C4-2B (cell line): ENCODE data around the gene PVALEF.

ENCODE experiments used
- H3K27ac ChIP-seq: fragments of 450-650 bp; 2 replicates; pipeline ENCODE4 v1.5.1; 2017
- ZFX ChIP-seq: fragments of 450-650 bp; IDR thresholded peaks from 2 replicates; pipeline ENCODE4 v1.6.1; 2017
- TF ChIP-seq, protein P1 (sequence below): fragments of 450-650 bp; conservative IDR thresholded peaks from 2 replicates; pipeline ENCODE4 v1.5.1; 2017; ENCODE audit warnings: mild to moderate bottlenecking

PVALEF gene

DNA sequence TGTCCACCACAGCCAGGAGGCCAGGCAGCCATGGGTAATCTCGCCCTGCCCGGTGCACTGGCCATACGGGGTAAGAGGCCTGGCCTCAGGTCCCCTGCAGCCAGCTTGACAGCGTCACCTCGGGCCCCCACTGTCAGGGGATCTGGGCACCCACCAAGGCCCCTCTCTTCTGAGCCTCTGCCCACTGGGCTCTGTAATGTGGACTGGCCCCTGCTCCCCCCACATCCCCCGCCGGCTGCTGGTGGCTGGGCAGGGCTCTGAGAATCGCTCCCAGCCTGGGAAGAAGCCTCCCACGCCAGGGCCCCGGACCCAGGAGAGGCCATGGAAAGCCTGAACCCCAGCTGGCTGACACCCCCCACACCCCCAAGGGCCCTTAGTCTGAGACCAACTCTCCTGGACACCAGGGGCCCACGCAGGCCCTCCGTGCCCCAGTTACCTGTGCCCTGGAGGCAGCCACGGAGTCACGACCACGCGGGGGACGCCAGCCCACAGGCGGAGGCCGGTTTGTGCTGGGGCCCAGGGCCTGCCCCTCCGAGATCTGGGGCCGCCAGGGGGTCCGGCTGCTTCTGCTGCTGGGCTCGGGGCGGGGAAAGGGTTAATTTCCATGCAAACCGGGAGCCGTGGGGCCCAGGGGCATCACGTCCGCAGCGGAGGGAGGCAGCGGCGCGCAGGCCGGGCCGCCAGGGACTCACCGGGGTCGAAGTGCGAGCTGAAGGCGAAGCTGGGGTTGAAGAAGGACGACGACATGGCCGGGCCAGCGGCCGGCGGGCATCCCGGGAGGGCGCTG is at the start of gene PVALEF:
Gene PVALEF (plus strand): TSS at position 262 of the 787 bp plus-strand sequence. CDS start 15,720 bp downstream, outside the sequence.
- TF ChIP-seq ZFX, result no peak
- TF ChIP-seq, protein P1, sequence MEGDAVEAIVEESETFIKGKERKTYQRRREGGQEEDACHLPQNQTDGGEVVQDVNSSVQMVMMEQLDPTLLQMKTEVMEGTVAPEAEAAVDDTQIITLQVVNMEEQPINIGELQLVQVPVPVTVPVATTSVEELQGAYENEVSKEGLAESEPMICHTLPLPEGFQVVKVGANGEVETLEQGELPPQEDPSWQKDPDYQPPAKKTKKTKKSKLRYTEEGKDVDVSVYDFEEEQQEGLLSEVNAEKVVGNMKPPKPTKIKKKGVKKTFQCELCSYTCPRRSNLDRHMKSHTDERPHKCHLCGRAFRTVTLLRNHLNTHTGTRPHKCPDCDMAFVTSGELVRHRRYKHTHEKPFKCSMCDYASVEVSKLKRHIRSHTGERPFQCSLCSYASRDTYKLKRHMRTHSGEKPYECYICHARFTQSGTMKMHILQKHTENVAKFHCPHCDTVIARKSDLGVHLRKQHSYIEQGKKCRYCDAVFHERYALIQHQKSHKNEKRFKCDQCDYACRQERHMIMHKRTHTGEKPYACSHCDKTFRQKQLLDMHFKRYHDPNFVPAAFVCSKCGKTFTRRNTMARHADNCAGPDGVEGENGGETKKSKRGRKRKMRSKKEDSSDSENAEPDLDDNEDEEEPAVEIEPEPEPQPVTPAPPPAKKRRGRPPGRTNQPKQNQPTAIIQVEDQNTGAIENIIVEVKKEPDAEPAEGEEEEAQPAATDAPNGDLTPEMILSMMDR, result no peak
- no peak within 1 kb of the TSS for H3K27ac ChIP-seq

DNA sequence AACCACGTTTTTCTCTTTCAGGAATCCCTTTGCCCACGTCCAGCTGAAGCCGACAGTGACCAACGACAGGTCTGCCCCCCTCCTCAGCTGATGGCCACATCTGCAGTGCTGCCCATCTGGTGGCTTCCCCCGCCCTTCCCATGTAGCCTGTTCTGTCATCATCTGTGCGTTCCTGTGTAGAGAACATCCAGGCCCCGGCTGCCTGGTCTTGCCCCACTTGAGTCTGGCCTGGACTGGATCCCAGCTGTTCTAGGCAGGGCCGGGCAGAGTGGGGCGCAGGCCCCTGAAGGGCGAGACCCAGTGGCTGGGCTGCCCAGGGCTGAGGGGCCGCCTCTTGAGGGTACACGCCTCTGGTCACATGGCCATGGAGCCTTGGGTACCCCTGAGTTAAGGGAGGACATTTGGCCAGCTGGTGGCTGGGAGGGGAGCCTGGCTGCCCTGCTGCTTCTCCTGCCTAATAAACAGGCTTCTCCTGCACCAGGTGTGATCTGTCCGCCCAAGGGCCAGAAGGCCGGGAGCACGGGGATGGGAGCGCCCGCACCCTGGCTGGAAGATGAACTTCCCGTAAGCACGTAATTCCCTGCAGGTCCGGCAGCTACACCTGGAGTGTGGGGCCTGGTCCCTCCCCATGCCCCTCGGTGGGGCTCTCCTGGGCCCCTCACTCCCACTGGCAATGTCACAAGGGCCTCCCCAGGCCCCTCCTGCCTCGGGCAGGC is 49.4 kb upstream of the PVALEF start:
- H3K27ac ChIP-seq, result no peak overlapping the region
- TF ChIP-seq ZFX, result no peak
- TF ChIP-seq, protein P1, result no peak

GRCh38 chr17:81116704-81117103 is 48.6 kb upstream of the PVALEF start:
- TF ChIP-seq ZFX, result no peak
- TF ChIP-seq, protein P1, result no peak
- H3K27ac ChIP-seq, result no peak overlapping the region

DNA sequence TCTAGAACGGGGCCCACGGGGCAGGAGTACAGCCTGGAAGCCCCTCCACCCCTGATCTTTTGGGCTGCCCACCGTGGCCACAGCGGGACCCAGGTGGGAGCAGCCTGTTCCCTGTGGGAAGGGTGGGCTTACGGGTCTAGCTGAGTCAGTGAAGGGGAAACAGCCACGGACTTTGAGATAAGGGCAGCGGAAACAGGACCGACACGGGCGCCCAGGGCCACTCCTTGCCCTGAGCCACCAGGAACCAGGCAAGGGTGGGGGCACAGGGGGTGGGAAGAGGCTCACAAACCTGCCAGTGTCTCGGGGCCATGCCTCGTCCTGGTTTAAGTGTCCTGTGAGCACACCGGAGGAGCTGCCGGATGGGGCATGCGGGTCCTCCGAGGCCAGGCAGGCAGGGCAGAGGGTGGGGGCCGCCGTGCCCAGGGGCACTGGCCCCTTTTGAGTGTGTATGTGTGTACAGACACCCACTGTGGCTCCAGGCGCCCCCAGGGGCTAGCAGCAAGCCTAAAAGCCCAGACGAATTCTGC is 47.6 kb upstream of the PVALEF start:
- no peak overlapping the region; the same call in 1 of the 2 replicates for H3K27ac ChIP-seq

GRCh38 chr17:81118308-81119221 is 46.7 kb upstream of the PVALEF start:
- H3K27ac ChIP-seq, result peak overlapping the region; percentile 56
- no peak for TF ChIP-seq ZFX
- TF ChIP-seq, protein P1, result no peak

More for the DNA sequence above, 47.6 kb upstream of the PVALEF start:
- TF ChIP-seq, protein P1, result no peak
- no peak for TF ChIP-seq ZFX

DNA sequence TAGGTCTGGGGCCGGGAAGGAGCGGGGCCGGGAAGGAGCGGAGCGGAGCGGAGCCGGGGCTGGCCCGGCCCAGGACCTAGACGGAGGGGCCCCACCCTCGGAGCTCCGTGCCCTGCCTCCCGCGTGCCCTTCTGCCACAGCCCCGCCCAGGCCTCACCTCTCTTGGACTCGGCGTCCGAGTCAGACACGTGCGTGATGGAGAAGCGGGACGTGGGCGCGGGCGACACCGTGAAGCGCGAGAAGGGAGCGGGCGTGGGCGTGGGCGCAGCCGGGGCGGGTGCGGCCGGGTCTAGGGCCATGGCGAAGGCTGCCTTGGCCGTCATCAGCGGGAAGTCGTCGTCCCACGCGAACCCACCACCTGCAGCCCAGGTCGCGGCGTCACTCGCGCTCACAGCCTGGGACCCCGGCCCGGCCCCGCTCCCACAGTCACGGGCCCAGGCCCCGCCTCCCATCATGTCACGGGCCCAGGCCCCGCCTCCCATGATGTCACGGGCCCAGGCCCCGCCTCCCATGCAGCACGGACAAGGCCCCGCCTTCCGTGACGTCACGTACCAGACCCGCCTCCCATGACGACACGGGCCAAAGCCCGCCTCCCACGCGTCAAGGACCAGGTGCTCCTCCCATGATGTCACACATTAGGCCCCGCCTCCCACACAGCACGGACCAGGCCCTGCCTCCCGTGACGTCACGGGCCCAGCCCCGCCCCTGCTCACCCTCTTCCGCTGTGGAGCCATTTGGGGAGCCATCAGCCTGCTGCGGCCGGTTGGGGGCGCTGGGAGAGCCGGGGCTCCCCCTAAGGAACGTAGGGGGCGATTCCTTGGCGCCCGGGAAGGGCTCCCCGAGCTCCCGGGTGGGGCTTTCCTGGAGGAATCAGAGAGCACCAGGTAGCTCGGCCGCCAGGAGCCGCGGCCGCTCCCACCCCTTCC is 45.8 kb upstream of the PVALEF start:
- TF ChIP-seq, protein P1, result no peak
- no peak for TF ChIP-seq ZFX
- H3K27ac ChIP-seq, result peak overlapping the region; percentile 56
